Left ventricle myocardium inferior (tissue), 1 donor: ENCODE measurements around the gene EIF4B. TPM values are rescaled to one million over a fixed set of nuclear protein-coding genes. Genes with fewer than 3 reads are reported as not detected.

Experiments
- DNase-seq: peaks from one replicate; pipeline ENCODE4 v3.0.0-alpha.2; 2020
- H3K27ac ChIP-seq: fragments of 200-600 bp; replicated peaks from 2 replicates; pipeline ENCODE4 v1.8.0; 2021
- H3K27me3 ChIP-seq: fragments of 200-600 bp; 2 replicates; pipeline ENCODE4 v1.8.0; 2021; ENCODE audit warnings: low read depth
- H3K36me3 ChIP-seq: fragments of 200-600 bp; 2 replicates; pipeline ENCODE4 v1.8.0; 2021
- H3K4me1 ChIP-seq: fragments of 200-600 bp; 2 replicates; pipeline ENCODE4 v1.8.0; 2021
- H3K4me3 ChIP-seq: fragments of 200-600 bp; 2 replicates; pipeline ENCODE4 v1.8.0; 2021; ENCODE audit warnings: mild to moderate bottlenecking, moderate library complexity
- H3K9me3 ChIP-seq: fragments of 200-600 bp; replicated peaks from 2 replicates; pipeline ENCODE4 v1.8.0; 2021
- intact Hi-C: fragments of 100-400 bp; cut with micrococcal nuclease; formaldehyde crosslinking; loops from one replicate; pipeline ENCODE4 v1.11.0; 2022
- total RNA-seq: library from RNA; stranded (reverse); fragmentation: NEBNext Ultra II Directional; extraction: Animal tissue kit (Norgen Biotek cat#: 25700); gene quantifications from one replicate; pipeline ENCODE4 v1.2.1, GENCODE V29; 2021
- TF ChIP-seq, protein P1 (sequence below): fragments of 200-600 bp; IDR thresholded peaks from 2 replicates; pipeline ENCODE4 v1.8.0; 2021; ENCODE audit warnings: antibody characterized with exemption, mild to moderate bottlenecking, borderline replicate concordance
- donor health status: DM: no; HTN: yes; CAD: no; lungs with severe emphysema.

EIF4B gene
- total RNA-seq, 1 donor from 2014 or later = 390 TPM

DNA sequence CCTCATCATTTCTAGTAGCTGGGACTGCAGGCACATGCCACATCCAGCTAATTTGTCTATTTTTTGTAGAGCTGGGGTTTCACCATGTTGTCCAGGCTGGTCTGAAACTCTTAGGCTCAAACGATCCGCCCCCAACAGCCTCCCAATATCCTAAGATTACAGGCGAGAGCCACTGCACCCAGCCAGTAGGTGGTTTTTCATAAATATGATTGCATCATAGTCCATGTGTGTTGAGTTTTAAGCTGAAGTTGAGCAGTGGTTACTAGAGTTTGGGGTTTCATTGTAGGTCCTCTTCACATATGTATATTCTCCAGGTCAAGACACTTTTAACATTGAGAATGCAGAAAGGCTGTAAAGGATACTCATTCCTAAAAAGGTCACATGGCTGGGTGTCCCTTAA is 30.5 kb downstream of the EIF4B start:
- intact Hi-C loops = no loop called here
- H3K36me3 ChIP-seq = peaks cover 90% of the 10 kb centered on the region
- TF ChIP-seq, protein P1, sequence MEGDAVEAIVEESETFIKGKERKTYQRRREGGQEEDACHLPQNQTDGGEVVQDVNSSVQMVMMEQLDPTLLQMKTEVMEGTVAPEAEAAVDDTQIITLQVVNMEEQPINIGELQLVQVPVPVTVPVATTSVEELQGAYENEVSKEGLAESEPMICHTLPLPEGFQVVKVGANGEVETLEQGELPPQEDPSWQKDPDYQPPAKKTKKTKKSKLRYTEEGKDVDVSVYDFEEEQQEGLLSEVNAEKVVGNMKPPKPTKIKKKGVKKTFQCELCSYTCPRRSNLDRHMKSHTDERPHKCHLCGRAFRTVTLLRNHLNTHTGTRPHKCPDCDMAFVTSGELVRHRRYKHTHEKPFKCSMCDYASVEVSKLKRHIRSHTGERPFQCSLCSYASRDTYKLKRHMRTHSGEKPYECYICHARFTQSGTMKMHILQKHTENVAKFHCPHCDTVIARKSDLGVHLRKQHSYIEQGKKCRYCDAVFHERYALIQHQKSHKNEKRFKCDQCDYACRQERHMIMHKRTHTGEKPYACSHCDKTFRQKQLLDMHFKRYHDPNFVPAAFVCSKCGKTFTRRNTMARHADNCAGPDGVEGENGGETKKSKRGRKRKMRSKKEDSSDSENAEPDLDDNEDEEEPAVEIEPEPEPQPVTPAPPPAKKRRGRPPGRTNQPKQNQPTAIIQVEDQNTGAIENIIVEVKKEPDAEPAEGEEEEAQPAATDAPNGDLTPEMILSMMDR = no peak
- H3K27ac ChIP-seq = no peak overlapping the region
- H3K27me3 ChIP-seq = no peaks in the 10 kb centered on the region
- peaks cover 20% of the 10 kb centered on the region for H3K4me1 ChIP-seq
- no peak for DNase-seq
- H3K4me3 ChIP-seq = no peak overlapping the region
- H3K9me3 ChIP-seq = no peaks in the 10 kb centered on the region

DNA sequence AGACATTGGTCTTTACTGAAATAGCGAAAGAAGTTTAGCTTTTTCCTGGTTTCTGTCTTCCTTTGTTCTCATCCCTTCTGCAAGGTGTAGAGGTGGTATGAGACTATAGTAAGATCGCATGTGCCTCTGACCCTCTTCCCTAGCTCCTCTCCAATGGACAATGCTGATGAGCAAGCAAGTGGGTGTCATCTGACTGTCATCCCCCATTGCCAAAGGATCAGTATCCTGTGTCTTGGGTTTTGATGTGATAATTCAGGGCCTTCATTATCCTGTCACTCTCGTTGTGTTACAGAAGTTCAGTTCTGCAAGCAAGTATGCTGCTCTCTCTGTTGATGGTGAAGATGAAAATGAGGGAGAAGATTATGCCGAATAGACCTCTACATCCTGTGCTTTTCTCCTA is 33.6 kb downstream of the EIF4B start:
- no peak for DNase-seq
- H3K4me3 ChIP-seq = no peak overlapping the region
- H3K36me3 ChIP-seq = peaks cover 59% of the 10 kb centered on the region
- intact Hi-C loops = no loop called here
- no peaks in the 10 kb centered on the region for H3K27me3 ChIP-seq
- peaks cover 46% of the 10 kb centered on the region for H3K4me1 ChIP-seq
- TF ChIP-seq, protein P1 = no peak
- no peaks in the 10 kb centered on the region for H3K9me3 ChIP-seq
- peak overlapping the region; percentile 78 for H3K27ac ChIP-seq

DNA sequence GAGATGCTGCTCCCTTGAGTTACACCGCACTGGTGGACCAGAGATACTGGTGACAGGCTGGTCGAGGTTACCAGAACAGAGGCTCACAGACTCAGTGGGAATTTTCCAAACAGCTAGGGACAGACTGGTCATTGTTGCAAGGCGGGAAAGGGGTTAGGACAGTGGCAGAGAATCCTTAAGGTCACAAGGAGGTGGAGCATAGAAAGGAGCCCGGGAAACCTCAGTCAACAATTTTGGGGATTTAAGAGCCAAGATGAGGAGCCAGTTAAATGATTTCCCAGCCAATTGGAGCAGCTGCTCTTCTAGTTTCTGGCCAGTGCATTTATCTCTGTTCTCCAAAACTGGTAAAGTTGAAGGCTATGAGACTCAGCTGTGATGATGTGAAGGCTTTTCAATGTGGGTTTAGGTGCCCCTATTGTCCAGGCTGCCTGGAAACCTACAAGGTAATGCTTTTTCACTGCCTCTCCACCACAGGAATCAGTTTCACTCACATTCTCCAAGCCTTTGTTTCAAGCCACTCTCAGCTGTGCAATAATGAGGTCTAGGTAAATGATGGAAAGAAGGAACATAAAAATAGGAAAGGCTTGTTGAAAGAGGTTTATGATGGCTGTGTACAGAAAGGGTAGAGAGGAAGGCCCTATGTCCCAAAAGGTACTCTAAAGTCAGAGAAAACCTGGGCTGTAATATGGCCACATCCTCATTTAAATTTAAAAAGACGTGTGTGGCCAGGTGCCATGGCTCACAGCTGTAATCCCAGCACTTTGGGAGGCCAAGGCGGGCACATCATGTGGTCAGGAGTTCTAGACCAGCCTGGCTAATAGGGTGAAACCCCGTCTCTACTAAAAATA is 36.6 kb downstream of the EIF4B start:
- no peaks in the 10 kb centered on the region for H3K27me3 ChIP-seq
- DNase-seq = no peak
- TF ChIP-seq, protein P1 = no peak
- peaks cover 67% of the 10 kb centered on the region for H3K4me1 ChIP-seq
- H3K4me3 ChIP-seq = no peak overlapping the region
- peak overlapping the region; percentile 100 for H3K27ac ChIP-seq
- peaks cover 29% of the 10 kb centered on the region for H3K36me3 ChIP-seq
- intact Hi-C loops = no loop called here
- no peaks in the 10 kb centered on the region for H3K9me3 ChIP-seq

DNA sequence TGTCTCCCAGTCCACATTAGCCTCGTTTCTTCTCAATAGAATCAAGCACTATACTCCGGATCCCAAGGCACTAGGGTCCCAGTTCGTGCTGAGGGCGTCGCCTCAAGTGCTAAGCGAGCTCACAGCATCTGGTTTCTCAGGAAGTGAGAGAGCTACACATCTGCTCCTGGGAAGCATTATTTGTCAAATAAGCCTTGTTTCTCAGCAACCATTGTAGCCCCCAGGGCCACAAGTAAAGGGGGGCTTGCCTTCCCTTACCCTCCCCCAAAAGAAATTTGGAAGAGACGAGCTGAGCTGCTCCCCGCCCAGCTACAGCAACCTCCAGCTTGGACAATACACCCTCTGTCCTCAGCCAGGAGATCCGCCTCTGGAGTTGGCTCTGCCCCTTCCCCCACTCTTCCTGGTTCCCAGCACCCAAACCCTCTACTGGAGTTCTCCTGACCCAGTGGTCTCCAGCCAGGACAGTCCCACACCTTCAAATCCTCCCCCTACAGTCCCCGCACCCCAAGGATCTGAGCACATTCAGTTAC is 37.9 kb downstream of the EIF4B start:
- H3K4me3 ChIP-seq = peak overlapping the region; percentile 92
- TF ChIP-seq, protein P1 = no peak
- no peaks in the 10 kb centered on the region for H3K27me3 ChIP-seq
- H3K36me3 ChIP-seq = peaks cover 16% of the 10 kb centered on the region
- intact Hi-C loops = no loop called here
- H3K4me1 ChIP-seq = peaks cover 67% of the 10 kb centered on the region
- DNase-seq = peak; percentile 48
- H3K27ac ChIP-seq = peak overlapping the region; percentile 100
- H3K9me3 ChIP-seq = no peaks in the 10 kb centered on the region

DNA sequence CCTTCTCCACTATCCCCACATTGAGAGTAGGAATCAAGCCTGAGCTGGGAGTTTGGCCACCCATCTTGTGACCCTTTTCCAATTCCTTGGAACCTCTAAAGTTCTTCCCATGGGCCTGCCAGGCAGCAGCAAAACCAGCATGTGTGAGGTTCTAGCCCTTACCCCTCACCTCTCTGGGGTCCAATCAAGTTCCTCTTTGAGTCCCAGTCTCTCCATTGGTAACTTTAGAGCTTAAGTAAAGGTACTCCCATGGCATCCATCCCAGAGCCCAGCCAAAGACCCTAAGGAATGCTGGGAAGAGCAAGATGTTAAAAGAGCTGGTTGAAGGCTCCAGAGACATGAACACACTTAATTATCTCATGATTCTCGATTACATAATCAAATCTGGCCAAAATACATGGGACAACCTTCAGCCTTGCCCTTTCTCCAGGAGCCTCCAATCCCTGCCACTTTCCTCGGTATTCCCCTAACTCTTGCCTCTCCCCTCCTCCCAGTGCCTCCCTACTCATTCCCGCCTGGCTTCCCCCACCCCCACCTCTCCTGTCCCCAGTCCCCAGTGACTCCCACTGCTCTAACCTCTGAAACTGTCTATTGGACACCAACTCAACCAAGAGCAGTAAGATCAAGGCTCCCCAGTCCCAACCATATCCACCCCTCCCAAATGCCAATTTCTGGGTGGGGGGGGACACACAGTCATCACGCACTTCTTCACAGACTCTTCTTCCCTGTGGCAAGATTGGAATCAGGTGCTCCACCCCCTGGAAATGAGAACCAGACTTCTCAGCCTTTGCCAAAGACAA is 38.8 kb downstream of the EIF4B start:
- Histone ChIP-seq H3K4me1 (peaks cover 73% of the 10 kb centered on the region), H3K27ac (peak overlapping the region; percentile 100), H3K9me3 (no peaks in the 10 kb centered on the region), H3K4me3 (peak overlapping the region; percentile 92), H3K27me3 (no peaks in the 10 kb centered on the region), H3K36me3 (peaks cover 7% of the 10 kb centered on the region)
- no peak for DNase-seq
- TF ChIP-seq, protein P1 = no peak
- intact Hi-C loops = no loop called here
